H9 (cell line): ENCODE measurements around the gene CGB8. TPM values are rescaled to one million over a fixed set of nuclear protein-coding genes. Genes with fewer than 3 reads are reported as not detected.

Experiments used
- DNase-seq: peaks from one replicate; pipeline ENCODE4 v3.0.0-alpha.2; 2017
- H2AFZ ChIP-seq: one replicate; pipeline ENCODE4 v1.6.1; 2013; ENCODE audit warnings: mild to moderate bottlenecking, low read length, control low read depth, moderate library complexity
- H2AK5ac ChIP-seq: 2 replicates; pipeline ENCODE4 v1.6.1; 2013; ENCODE audit warnings: low read length, control low read depth, mixed read lengths; ENCODE audit not compliant: insufficient read length
- H2BK120ac ChIP-seq: one replicate; pipeline ENCODE4 v1.6.1; 2013; ENCODE audit warnings: low read depth, mild to moderate bottlenecking, low read length, control low read depth, inconsistent platforms; ENCODE audit not compliant: poor library complexity, severe bottlenecking
- H2BK12ac ChIP-seq: 2 replicates; pipeline ENCODE4 v1.6.1; 2013; ENCODE audit warnings: low read length, control low read depth, mixed read lengths, low read depth; ENCODE audit not compliant: insufficient read length
- H2BK15ac ChIP-seq: 2 replicates; pipeline ENCODE4 v1.6.1; 2013; ENCODE audit warnings: low read depth, low read length, control low read depth
- H2BK20ac ChIP-seq: one replicate; pipeline ENCODE4 v1.6.1; 2013; ENCODE audit warnings: low read depth, mild to moderate bottlenecking, low read length, control low read depth, inconsistent platforms; ENCODE audit not compliant: poor library complexity, severe bottlenecking
- H2BK5ac ChIP-seq: 2 replicates; pipeline ENCODE4 v1.6.1; 2013; ENCODE audit warnings: low read length, control low read depth, mixed read lengths; ENCODE audit not compliant: insufficient read length
- H3K14ac ChIP-seq: 2 replicates; pipeline ENCODE4 v1.6.1; 2013; ENCODE audit warnings: low read length, control low read depth; ENCODE audit not compliant: insufficient read depth
- H3K18ac ChIP-seq: 2 replicates; pipeline ENCODE4 v1.6.1; 2013; ENCODE audit warnings: low read depth, mild to moderate bottlenecking, mixed read lengths, low read length, control low read depth; ENCODE audit not compliant: insufficient read length
- H3K23ac ChIP-seq: 2 replicates; pipeline ENCODE4 v1.6.1; 2013; ENCODE audit warnings: low read length, control low read depth, mixed read lengths, low read depth; ENCODE audit not compliant: insufficient read length
- H3K23me2 ChIP-seq: 2 replicates; pipeline ENCODE4 v1.6.1; 2013; ENCODE audit warnings: low read depth, mild to moderate bottlenecking, mixed read lengths, low read length, control low read depth; ENCODE audit not compliant: insufficient read length, poor library complexity, severe bottlenecking
- H3K27ac ChIP-seq: 2 replicates; pipeline ENCODE4 v1.5.1; 2013; ENCODE audit warnings: low read length, control low read depth, mixed read lengths, low read depth; ENCODE audit not compliant: insufficient read length
- H3K27me3 ChIP-seq: 2 replicates; pipeline ENCODE4 v1.6.1; 2013; ENCODE audit warnings: low read length, control low read depth, inconsistent platforms; ENCODE audit not compliant: insufficient read depth
- H3K4ac ChIP-seq: 2 replicates; pipeline ENCODE4 v1.6.1; 2013; ENCODE audit warnings: low read depth, mild to moderate bottlenecking, control low read depth, inconsistent platforms, low read length, moderate library complexity
- H3K4me1 ChIP-seq: 2 replicates; pipeline ENCODE4 v1.6.1; 2013; ENCODE audit warnings: low read length, control low read depth, inconsistent platforms; ENCODE audit not compliant: insufficient read depth
- H3K4me2 ChIP-seq: 2 replicates; pipeline ENCODE4 v1.6.1; 2013; ENCODE audit warnings: low read length, control low read depth, mixed read lengths; ENCODE audit not compliant: insufficient read length, insufficient read depth
- H3K56ac ChIP-seq: 2 replicates; pipeline ENCODE4 v1.6.1; 2013; ENCODE audit warnings: low read depth, mild to moderate bottlenecking, mixed read lengths, low read length, control low read depth; ENCODE audit not compliant: insufficient read length
- H3K79me1 ChIP-seq: 2 replicates; pipeline ENCODE4 v1.6.1; 2013; ENCODE audit warnings: low read depth, mild to moderate bottlenecking, moderate library complexity, low read length, control low read depth, inconsistent platforms; ENCODE audit not compliant: insufficient read depth, poor library complexity, severe bottlenecking
- H3K79me2 ChIP-seq: 2 replicates; pipeline ENCODE4 v1.6.1; 2013; ENCODE audit warnings: low read length, control low read depth, inconsistent platforms; ENCODE audit not compliant: insufficient read depth
- H3K9ac ChIP-seq: 2 replicates; pipeline ENCODE4 v1.6.1; 2013; ENCODE audit warnings: low read length, control low read depth, mixed read lengths; ENCODE audit not compliant: insufficient read length; ENCODE audit errors: extremely low read depth
- H3K9me3 ChIP-seq: one replicate; pipeline ENCODE4 v1.6.1; 2013; ENCODE audit warnings: low read depth, low read length, inconsistent platforms; ENCODE audit not compliant: control insufficient read depth
- H3T11ph ChIP-seq: one replicate; pipeline ENCODE4 v1.6.1; 2013; ENCODE audit warnings: mild to moderate bottlenecking, low read length, control low read depth, inconsistent platforms
- H4K20me1 ChIP-seq: one replicate; pipeline ENCODE4 v1.6.1; 2013; ENCODE audit not compliant: control insufficient read depth, insufficient read length, insufficient read depth
- H4K5ac ChIP-seq: 2 replicates; pipeline ENCODE4 v1.6.1; 2013; ENCODE audit warnings: low read depth, mild to moderate bottlenecking, mixed read lengths, low read length, control low read depth; ENCODE audit not compliant: insufficient read length
- H4K8ac ChIP-seq: replicated peaks from 2 replicates; pipeline ENCODE4 v1.6.1; 2013; ENCODE audit warnings: low read length, control low read depth, mixed read lengths, low read depth; ENCODE audit not compliant: insufficient read length
- H4K91ac ChIP-seq: 2 replicates; pipeline ENCODE4 v1.6.1; 2013; ENCODE audit warnings: low read depth, mild to moderate bottlenecking, moderate library complexity, mixed read lengths, low read length, control low read depth; ENCODE audit not compliant: insufficient read length
- H3K27ac Mint-ChIP-seq, 3 experiments: 2 replicates in 2 of 3; 3 replicates in 1 of 3; pipeline ENCODE4 v1.8.0; 2020 to 2021; ENCODE audit warnings: mixed read lengths in 3 of 3, mild to moderate bottlenecking in 1 of 3, moderate library complexity in 1 of 3
- H3K27me3 Mint-ChIP-seq: 2 replicates; pipeline ENCODE4 v1.8.0; 2021; ENCODE audit warnings: low read depth, mild to moderate bottlenecking, moderate library complexity, mixed read lengths
- H3K36me3 Mint-ChIP-seq, 3 experiments: 2 replicates in 2 of 3; 3 replicates in 1 of 3; pipeline ENCODE4 v1.8.0; 2020 to 2021; ENCODE audit warnings: low read depth in 3 of 3, mixed read lengths in 3 of 3; ENCODE audit not compliant: insufficient read depth in 1 of 3
- H3K4me1 Mint-ChIP-seq, 2 experiments: 2 replicates each; pipeline ENCODE4 v1.8.0; 2020; ENCODE audit warnings: mixed read lengths in 2 of 2
- H3K4me3 Mint-ChIP-seq, 2 experiments: 2 replicates in 1 of 2; 3 replicates in 1 of 2; pipeline ENCODE4 v1.8.0; 2020 to 2021; ENCODE audit warnings: mild to moderate bottlenecking in 2 of 2, mixed read lengths in 2 of 2, moderate library complexity in 1 of 2
- H3K9me3 Mint-ChIP-seq, 2 experiments: 2 replicates in 1 of 2; 3 replicates in 1 of 2; pipeline ENCODE4 v1.8.0; 2020; ENCODE audit warnings: mild to moderate bottlenecking in 2 of 2, mixed read lengths in 2 of 2, moderate library complexity in 1 of 2
- CTCF ChIP-seq: fragments of 200-600 bp; sonication (generic); conservative IDR thresholded peaks from 3 replicates; pipeline ENCODE4 v1.8.0; 2021; ENCODE audit warnings: antibody characterized with exemption, mild to moderate bottlenecking
- WGBS: extraction: QIAGEN DNeasy Blood & Tissue Kit; methylation state at CpG from one replicate; pipeline ENCODE4 v1.1.7; 2013; ENCODE audit warnings: missing lambda C conversion rate, low lambda C conversion rate, mixed read lengths; ENCODE audit not compliant: insufficient read length; ENCODE audit errors: extremely low coverage; 5-methylcytosine and 5-hydroxymethylcytosine counted together
- total RNA-seq: library from RNA; stranded (reverse); gene quantifications from 2 replicates; pipeline ENCODE4 v1.2.1, GENCODE V29; 2021

Gene CGB8
- total RNA-seq, 1 experiment from 2014 or later, result not detected

- no peak overlapping the region for H3K27ac ChIP-seq
- no peak overlapping the region for H2BK5ac ChIP-seq
- H3K23me2 ChIP-seq, result peaks cover 7% of the 10 kb centered on the region
- no peak overlapping the region for H2BK120ac ChIP-seq
- H2BK20ac ChIP-seq, result no peak overlapping the region
- no peak overlapping the region for H4K5ac ChIP-seq
- peaks cover 22 to 31% (median 29%) of the 10 kb centered on the region in 3 experiments for H3K36me3 Mint-ChIP-seq
- H2AFZ ChIP-seq, result no peak overlapping the region
- H4K8ac ChIP-seq, result no peak overlapping the region
- no CpG with 5 or more reads among the region's 26 CpGs for WGBS
- H3K27me3 Mint-ChIP-seq, result peaks cover 26% of the 10 kb centered on the region
- no peak overlapping the region for H3T11ph ChIP-seq
- no peak for DNase-seq
- peaks cover 3% of the 10 kb centered on the region in 2 experiments; a peak in 3 of 5 replicates for H3K9me3 Mint-ChIP-seq
- peak overlapping the region; percentile 51 for H3K4me2 ChIP-seq
- no peak overlapping the region for H2AK5ac ChIP-seq
- peaks cover 12 to 20% of the 10 kb centered on the region in 2 experiments for H3K4me1 Mint-ChIP-seq
- H3K27ac Mint-ChIP-seq, result peak overlapping the region; percentile 90 to 99 (median 98); a peak in 6 of 7 replicates
- peak overlapping the region; percentile 95 to 98 for H3K4me3 Mint-ChIP-seq
- no peak overlapping the region for H2BK12ac ChIP-seq
- H3K23ac ChIP-seq, result no peak overlapping the region
- peaks cover 28% of the 10 kb centered on the region for H3K79me2 ChIP-seq
- peaks cover 2% of the 10 kb centered on the region; the same call in 1 of the 2 replicates for H3K4me1 ChIP-seq
- H3K9me3 ChIP-seq, result no peaks in the 10 kb centered on the region
- no peak overlapping the region for H3K18ac ChIP-seq
- H4K20me1 ChIP-seq, result no peaks in the 10 kb centered on the region
- H3K56ac ChIP-seq, result no peak overlapping the region
- TF ChIP-seq CTCF, result no peak
- no peak overlapping the region for H3K4ac ChIP-seq
- H2BK15ac ChIP-seq, result no peak overlapping the region
- H3K79me1 ChIP-seq, result peaks cover 6% of the 10 kb centered on the region
- H3K14ac ChIP-seq, result no peak overlapping the region
- no peaks in the 10 kb centered on the region for H3K27me3 ChIP-seq
- H4K91ac ChIP-seq, result no peak overlapping the region
- H3K9ac ChIP-seq, result peak overlapping the region; percentile 67
These were observed 35.5 kb upstream of the CGB8 start for GRCh38 chr19:49084206-49085019.
